ENCODE results near the gene PLAAT4. TPM values are rescaled to one million over a fixed set of nuclear protein-coding genes. Genes with fewer than 3 reads are reported as not detected.

Gene PLAAT4
- total RNA-seq, 1 experiment from 2014 or later: 0.52 TPM

- ChIA-PET CTCF (interaction anchor here (0.7 kb wide), 1 partner anchor 76 kb away, joined by 3 read pairs; no protein-coding TSS in a partner anchor), RAD21 (ENCODE audit: low non-redundant PET in 1 of 2, low total read pairs in 2 of 2, uncharacterized antibody in 2 of 2, unreplicated experiment in 2 of 2) (no interaction called here), POLR2A (no interaction called here)
- BruUV-seq (replicated peaks): no TSS peak
- no peaks in the 10 kb centered on the region for H3K36me3 ChIP-seq (ENCODE audit: control insufficient read depth in 1 of 2, insufficient read depth in 2 of 2, low read length in 2 of 2)
- no peaks in the 10 kb centered on the region for H3K79me2 ChIP-seq (ENCODE audit: insufficient read depth, low read length)
- H3K4me2 ChIP-seq (ENCODE audit: low read length): no peak overlapping the region
- H3K4me1 ChIP-seq (ENCODE audit: control insufficient read depth in 1 of 2, insufficient read depth in 2 of 2, low read length in 2 of 2): no peaks in the 10 kb centered on the region
- no peak overlapping the region for H3K27ac ChIP-seq (ENCODE audit: low read depth, low read length)
- TF ChIP-seq FOSL1 (IDR thresholded peaks at IDR 0.05; ENCODE audit: low read depth) (no peak), POLR2A (IDR thresholded peaks at IDR 0.05; ENCODE audit: borderline replicate concordance, extremely low read depth, insufficient read depth, insufficient read length) (no peak), ZNF274 (IDR thresholded peaks at IDR 0.05; ENCODE audit: low read depth, low read length) (no peak), EZH2 (IDR thresholded peaks at IDR 0.05) (no peak), EZH2phosphoT487 (IDR thresholded peaks at IDR 0.05; ENCODE audit: borderline replicate concordance) (no peak), TCF7L2 (IDR thresholded peaks at IDR 0.05; ENCODE audit: borderline replicate concordance, extremely low read depth, insufficient read depth, insufficient read length) (no peak), ELF1 (IDR thresholded peaks at IDR 0.05; ENCODE audit: borderline replicate concordance, low read depth) (no peak), ZFX (IDR thresholded peaks at IDR 0.05) (no peak), ZBTB33 (IDR thresholded peaks at IDR 0.05; ENCODE audit: extremely low read depth, insufficient replicate concordance, low read length) (no peak), MAX (IDR thresholded peaks at IDR 0.05) (no peak), CTCF (IDR thresholded peaks at IDR 0.05 in 2 of 3, conservative IDR thresholded peaks at IDR 0.05 in 1 of 3; ENCODE audit: borderline replicate concordance in 1 of 3, insufficient read depth in 1 of 3, low read depth in 2 of 3, low read length in 2 of 3) (no peak), ATF3 (IDR thresholded peaks at IDR 0.05) (no peak), EGR1 (IDR thresholded peaks at IDR 0.05; ENCODE audit: low read depth) (no peak), SRF (IDR thresholded peaks at IDR 0.05; ENCODE audit: low read depth) (no peak), YY1 (IDR thresholded peaks at IDR 0.05; ENCODE audit: extremely low read depth, insufficient replicate concordance, low read depth, low read length) (no peak), JUND (IDR thresholded peaks at IDR 0.05) (no peak), CEBPB (IDR thresholded peaks at IDR 0.05; ENCODE audit: low read depth) (no peak)
- H3K27me3 ChIP-seq (ENCODE audit: insufficient read depth, low read length): no peaks in the 10 kb centered on the region
- no peaks in the 10 kb centered on the region for H3K9me2 ChIP-seq (ENCODE audit: insufficient read depth)
- intact Hi-C loops (cut with micrococcal nuclease): no loop called here
- DNase-seq (ENCODE audit: low read depth, low spot score) (no peak), ATAC-seq (no peak)
- H3K4me3 ChIP-seq (replicated peaks in 1 of 2; ENCODE audit: low read depth in 1 of 2, low read length in 2 of 2): no peak overlapping the region
- no peaks in the 10 kb centered on the region for H3K9me3 ChIP-seq (ENCODE audit: control insufficient read depth in 1 of 2, insufficient read depth in 1 of 2, low read depth in 1 of 2, low read length in 2 of 2)
- H4K20me1 ChIP-seq (ENCODE audit: insufficient read depth): no peaks in the 10 kb centered on the region
- H3K9ac ChIP-seq (ENCODE audit: low read length): no peak overlapping the region
- H2AFZ ChIP-seq (ENCODE audit: low read depth, low read length, poor library complexity, severe bottlenecking): no peak overlapping the region
These were observed 18.2 kb downstream of the PLAAT4 start for GRCh38 chr11:63554877-63555223.
